Hippocampal formation (tissue), 2 donors: Measurements from ENCODE around the gene BAG2.

Experiments used
- DNase-seq, 2 donors: peaks; one replicate each; lab custom pipeline; 2025; lab: John Stamatoyannopoulos, UW

The BAG2 gene

DNA sequence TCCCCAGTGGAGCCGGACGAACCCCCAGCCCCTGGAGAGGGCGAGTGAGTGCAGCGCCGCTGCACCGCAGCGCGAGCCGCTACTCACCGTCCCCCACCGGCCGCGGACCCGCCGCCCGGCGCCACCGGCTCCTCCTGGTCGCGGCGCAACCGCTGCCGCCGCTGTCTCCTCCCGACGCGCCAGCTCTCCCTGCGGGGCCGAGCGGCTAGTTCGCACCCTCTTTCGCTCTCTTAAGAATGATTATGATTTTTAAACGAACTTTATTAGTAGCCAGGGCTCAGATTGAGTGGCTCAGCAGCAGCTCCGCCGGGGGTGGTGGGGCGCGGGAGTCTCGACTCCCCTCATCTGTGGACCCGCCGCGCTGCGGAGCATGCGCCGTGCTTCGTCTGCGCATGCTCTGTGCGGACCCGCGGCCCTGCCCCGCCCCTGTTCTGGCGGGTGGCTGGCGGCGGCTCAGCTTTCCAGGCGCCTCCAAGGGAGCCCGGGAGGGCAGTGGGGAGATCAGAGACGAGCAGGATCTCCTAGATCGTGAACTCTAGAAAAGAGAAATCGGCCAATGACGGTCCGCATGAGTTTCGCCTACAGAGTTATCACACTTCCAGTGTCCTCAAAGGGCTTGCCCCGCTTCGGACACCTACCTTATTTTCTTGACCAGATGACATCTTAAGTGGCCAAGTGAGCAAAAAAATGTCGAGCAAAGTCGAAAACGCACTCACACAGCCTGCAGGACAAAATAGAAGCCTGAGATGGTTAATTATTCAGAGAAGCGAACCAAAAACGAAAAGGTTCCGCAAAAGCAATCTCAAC, 50.0 kb downstream of the BAG2 start, which contains the start of gene RAB23:
Gene RAB23 (minus strand): TSS at position 372 of the 807 bp plus-strand sequence. CDS start 11,927 bp downstream, outside the sequence.
- DNase-seq = peak; percentile 59 to 82

DNA sequence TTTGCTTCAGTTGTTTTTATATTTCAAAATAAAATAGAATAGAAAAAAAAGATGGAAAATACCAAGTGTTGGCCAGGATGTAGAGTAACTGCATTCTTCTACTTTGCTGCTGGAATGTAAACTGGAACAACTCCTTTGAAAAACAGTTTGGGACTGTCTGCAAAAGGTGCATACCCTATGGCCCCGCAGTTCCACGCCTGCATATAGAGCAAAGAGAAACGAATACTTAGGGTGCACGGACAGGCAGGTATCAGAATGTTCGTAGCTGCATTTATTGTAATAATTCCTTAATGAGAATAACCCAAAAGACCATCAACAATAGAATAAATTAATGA, 50.6 kb downstream of the BAG2 start:
- DNase-seq = no peak

DNA sequence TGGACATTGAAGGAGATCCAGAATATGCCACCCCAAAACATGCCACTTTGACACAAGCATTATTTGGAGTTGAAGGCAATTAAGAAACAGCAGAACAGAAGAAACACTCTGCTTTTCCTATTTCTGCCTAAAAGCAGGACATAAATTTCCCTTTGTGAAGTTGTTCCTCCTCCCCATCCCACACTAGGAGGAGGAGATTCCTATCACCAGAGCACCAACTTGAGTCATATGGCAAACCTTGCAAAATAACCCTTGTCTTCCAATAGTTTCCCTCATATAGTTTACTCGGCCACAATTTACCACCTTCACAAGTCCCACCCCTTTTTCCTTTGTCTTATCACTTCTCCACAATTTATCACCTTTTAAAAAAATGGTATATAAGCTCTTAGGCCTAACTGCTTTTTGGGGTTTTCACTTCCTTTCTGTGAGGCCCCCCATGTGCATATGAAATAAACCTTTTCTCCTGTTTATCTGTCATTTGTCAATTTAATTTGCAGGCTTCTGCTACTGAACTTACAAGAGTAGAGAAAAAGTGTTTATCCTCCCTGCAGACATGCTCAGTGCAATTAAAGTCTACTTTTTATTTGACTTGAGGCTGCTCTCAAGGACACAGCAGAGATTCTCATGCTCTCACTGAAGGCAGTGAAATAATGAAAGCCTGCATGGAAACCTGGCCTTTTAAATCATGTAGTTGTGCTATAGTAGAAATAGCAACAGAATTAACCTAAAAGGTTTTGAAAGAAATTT, 52.8 kb downstream of the BAG2 start:
- DNase-seq = no peak

DNA sequence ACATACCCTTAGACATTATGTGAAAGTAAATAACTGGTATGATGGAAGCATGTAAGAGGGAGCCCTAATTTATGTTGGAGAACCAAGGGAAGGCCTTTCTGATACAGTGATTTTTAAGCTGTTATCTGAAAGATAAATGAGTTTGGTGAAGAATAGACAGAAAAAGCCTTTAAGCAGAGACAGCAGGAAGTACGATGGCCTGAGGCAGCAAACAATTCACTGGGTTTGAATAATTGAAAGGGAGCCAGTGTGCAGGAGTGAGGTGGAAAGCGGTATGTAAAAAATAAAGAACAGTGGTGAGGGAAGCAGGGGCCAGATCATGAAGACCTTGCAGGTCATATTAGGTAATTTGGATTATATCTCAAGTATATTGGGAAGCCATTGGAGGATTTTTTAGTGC, 54.1 kb downstream of the BAG2 start:
- no peak for DNase-seq
